Aorta (tissue), 5 donors: ENCODE data around the gene SYT8. TPM values are rescaled to one million over a fixed set of nuclear protein-coding genes. Genes with fewer than 3 reads are reported as not detected.
"Not testable (repeated sequence)": the region's sequence is repeated elsewhere in the genome, so short reads cannot be mapped to it uniquely, and the experiment has no call there.

Source experiments
- ATAC-seq: fragments of 200-7000 bp; cut with Tn5 transposase; one replicate; pipeline ENCODE4 v1.9.1; 2022; ENCODE audit warnings: moderate library complexity; ENCODE audit not compliant: low FRiP score
- DNase-seq, 2 donors: peaks; one replicate each; pipeline ENCODE4 v3.0.0-alpha.2; 2020
- H3K27ac ChIP-seq, 2 donors: one replicate each; pipeline ENCODE4 v1.5.1; 2013; ENCODE audit warnings: low read length in 2 of 2, mild to moderate bottlenecking in 2 of 2, moderate library complexity in 2 of 2, control low read depth in 1 of 2, inconsistent platforms in 1 of 2, low read depth in 1 of 2
- H3K27me3 ChIP-seq, 2 donors: one replicate each; pipeline ENCODE4 v1.6.1; 2013; ENCODE audit warnings: control low read depth in 1 of 2, low read length in 1 of 2, mild to moderate bottlenecking in 1 of 2, moderate library complexity in 1 of 2; ENCODE audit not compliant: insufficient read depth in 2 of 2, control insufficient read depth in 1 of 2
- H3K36me3 ChIP-seq, 2 donors: one replicate each; pipeline ENCODE4 v1.6.1; 2013; ENCODE audit warnings: control low read depth in 1 of 2, low read length in 1 of 2, mild to moderate bottlenecking in 1 of 2; ENCODE audit not compliant: insufficient read depth in 2 of 2, control insufficient read depth in 1 of 2
- H3K4me1 ChIP-seq, 2 donors: one replicate each; pipeline ENCODE4 v1.6.1; 2013; ENCODE audit warnings: low read length in 2 of 2, control low read depth in 1 of 2, mild to moderate bottlenecking in 1 of 2, moderate library complexity in 1 of 2; ENCODE audit not compliant: insufficient read depth in 2 of 2, control insufficient read depth in 1 of 2
- H3K4me3 ChIP-seq, 2 donors: one replicate each; pipeline ENCODE4 v1.5.1; 2013; ENCODE audit warnings: low read length in 2 of 2, control low read depth in 1 of 2, mild to moderate bottlenecking in 1 of 2
- H3K9me3 ChIP-seq: one replicate; pipeline ENCODE4 v1.6.1; 2013; ENCODE audit warnings: mild to moderate bottlenecking, low read length; ENCODE audit not compliant: control insufficient read depth
- WGBS, 2 donors: extraction: QIAGEN DNeasy Blood & Tissue Kit; methylation state at CpG; one replicate each; pipeline ENCODE4 v1.1.7; 2013; 5-methylcytosine and 5-hydroxymethylcytosine counted together
- intact Hi-C, 2 donors: fragments of 100-400 bp; cut with DNase I; formaldehyde crosslinking; loops; one replicate each; pipeline versions ENCODE4 v1.14.2 to v1.15.0; 2022
- polyA plus RNA-seq, 2 donors: library from polyadenylated mRNA; stranded (reverse); fragments of 200-250 nt; gene quantifications; one replicate each; pipeline ENCODE4 v1.2.3, GENCODE V29; 2013
- total RNA-seq, 2 donors: library from RNA; stranded (reverse); fragmentation: NEBNext Ultra II Directional; extraction: Animal tissue kit (Norgen Biotek cat#: 25700); gene quantifications; one replicate each; pipeline ENCODE4 v1.2.1, GENCODE V29; 2021
- donor health status: healthy with polysubstance abuse.
- donor health status: Bipolar disorder and iron deficiency.
- donor health status: DM: no; HTN: no; CAD: no.
- donor health status: DM: no; HTN: no; CAD: no.
- donor health status: DM: yes; HTN: yes; CAD: no.

The SYT8 gene
- total and polyA plus RNA-seq, 4 donors, result 0.19 to 14.3 (median 3.6) TPM

- H3K27ac ChIP-seq, result no peak overlapping the region
- ATAC-seq (no peak), DNase-seq (peak; percentile 51 to 53)
- H3K4me3 ChIP-seq, result no peak overlapping the region
- no peaks in the 10 kb centered on the region for H3K9me3 ChIP-seq
- H3K36me3 ChIP-seq, result no peaks in the 10 kb centered on the region
- H3K4me1 ChIP-seq, result no peaks in the 10 kb centered on the region
- intact Hi-C loops, result loop anchor here in 1 of 2 donors (5.0 kb wide), 1 partner anchor 38 kb away; the partner anchor contains the start of gene TNNI2
- WGBS, 2 donors, result 84 to 89% methylated on average over 25 to 28 of the region's 28 CpGs
- no peaks in the 10 kb centered on the region for H3K27me3 ChIP-seq
These were observed 40.5 kb downstream of the SYT8 start for GRCh38 chr11:1875093-1875850.

GRCh38 chr11:1875851-1876301 is 41.1 kb downstream of the SYT8 start:
- not testable (repeated sequence) for H3K4me1 ChIP-seq, ATAC-seq, H3K27me3 ChIP-seq, H3K9me3 ChIP-seq, H3K4me3 ChIP-seq, H3K36me3 ChIP-seq, H3K27ac ChIP-seq
- DNase-seq, result peak; percentile 49 to 57
- intact Hi-C loops, result loop anchor here in 1 of 2 donors (5.0 kb wide), 1 partner anchor 39 kb away; the partner anchor contains the start of gene TNNI2
- 85 to 87% methylated on average over 13 of the region's 13 CpGs for WGBS, 2 donors

GRCh38 chr11:1876361-1877063 is 41.7 kb downstream of the SYT8 start:
- DNase-seq (peak; percentile 73 to 83), ATAC-seq (no peak)
- WGBS, 2 donors, result 32 to 38% methylated on average over 26 of the region's 26 CpGs
- intact Hi-C loops, result loop anchor here in 1 of 2 donors (5.0 kb wide), 1 partner anchor 39 kb away; the partner anchor contains the start of gene TNNI2
- no peak overlapping the region for H3K27ac ChIP-seq
- no peaks in the 10 kb centered on the region for H3K27me3 ChIP-seq
- H3K4me1 ChIP-seq, result no peaks in the 10 kb centered on the region
- no peak overlapping the region for H3K4me3 ChIP-seq
- no peaks in the 10 kb centered on the region for H3K36me3 ChIP-seq
- no peaks in the 10 kb centered on the region for H3K9me3 ChIP-seq

- peak; percentile 79 to 88 for DNase-seq
- intact Hi-C loops, result loop anchor here in 1 of 2 donors (5.0 kb wide), 1 partner anchor 40 kb away; the partner anchor contains the start of gene TNNI2
- Histone ChIP-seq H3K9me3 (no peaks in the 10 kb centered on the region), H3K27ac (no peak overlapping the region), H3K36me3 (no peaks in the 10 kb centered on the region), H3K4me1 (no peaks in the 10 kb centered on the region), H3K4me3 (no peak overlapping the region), H3K27me3 (no peaks in the 10 kb centered on the region)
- WGBS, 2 donors, result 35 to 37% methylated on average over 32 to 33 of the region's 33 CpGs
- no peak for ATAC-seq
These were observed 42.7 kb downstream of the SYT8 start for GRCh38 chr11:1877211-1878136.

- H3K27me3 ChIP-seq, result no peaks in the 10 kb centered on the region
- ATAC-seq (no peak), DNase-seq (peak in 1 of 2 donors; percentile 72)
- H3K9me3 ChIP-seq, result no peaks in the 10 kb centered on the region
- WGBS, 2 donors, result 93 to 94% methylated on average over 30 of the region's 30 CpGs
- intact Hi-C loops, result loop anchor here in 1 of 2 donors (5.0 kb wide), 1 partner anchor 41 kb away; the partner anchor contains the start of gene TNNI2
- no peak overlapping the region for H3K27ac ChIP-seq
- H3K4me3 ChIP-seq, result no peak overlapping the region
- H3K4me1 ChIP-seq, result no peaks in the 10 kb centered on the region
- H3K36me3 ChIP-seq, result no peaks in the 10 kb centered on the region
These were observed 43.6 kb downstream of the SYT8 start for GRCh38 chr11:1878137-1879031.

GRCh38 chr11:1879342-1879940 is 44.7 kb downstream of the SYT8 start:
- no peak overlapping the region for H3K27ac ChIP-seq
- H3K9me3 ChIP-seq, result no peaks in the 10 kb centered on the region
- ATAC-seq (no peak), DNase-seq (peak in 1 of 2 donors; percentile 76)
- H3K4me1 ChIP-seq, result no peaks in the 10 kb centered on the region
- no peaks in the 10 kb centered on the region for H3K27me3 ChIP-seq
- H3K36me3 ChIP-seq, result no peaks in the 10 kb centered on the region
- no peak overlapping the region for H3K4me3 ChIP-seq
- intact Hi-C loops, result loop anchor here in 1 of 2 donors (5.0 kb wide), 1 partner anchor 42 kb away; the partner anchor contains the start of gene TNNI2
- 87 to 97% methylated on average over 13 of the region's 13 CpGs for WGBS, 2 donors

GRCh38 chr11:1879941-1880720 is 45.3 kb downstream of the SYT8 start:
- DNase-seq, result peak; percentile 87 to 91
- Histone ChIP-seq H3K4me1 (no peaks in the 10 kb centered on the region), H3K27ac (peak overlapping the region in 1 of 2 donors; percentile 6), H3K9me3 (no peaks in the 10 kb centered on the region), H3K27me3 (no peaks in the 10 kb centered on the region), H3K36me3 (no peaks in the 10 kb centered on the region), H3K4me3 (no peak overlapping the region)
- WGBS, 2 donors, result 61% methylated on average over 29 to 32 of the region's 32 CpGs
- intact Hi-C loops, result loop anchor here in 1 of 2 donors (5.0 kb wide), 1 partner anchor 43 kb away; the partner anchor contains the start of gene TNNI2
- peak; percentile 82 for ATAC-seq
